Heart right ventricle (tissue), 16 donors: ENCODE results near the gene TSPAN5. TPM values are rescaled to one million over a fixed set of nuclear protein-coding genes. Genes with fewer than 3 reads are reported as not detected.

Source experiments
- ATAC-seq, 8 donors: fragments of 200-7000 bp; cut with Tn5 transposase; one replicate each; pipeline ENCODE4 v1.9.1; 2020; ENCODE audit warnings: mild to moderate bottlenecking in 8 of 8, moderate library complexity in 8 of 8, moderate number of reproducible peaks in 1 of 8
- DNase-seq, 2 donors: peaks; one replicate each; pipeline ENCODE4 v3.0.0-alpha.2; 2020
- H3K27ac ChIP-seq, 10 donors: fragments of 200-600 bp; sonication (generic) in 2 of 10; one replicate each; pipeline versions ENCODE4 v1.5.0 to v1.8.0; 2020 to 2022; ENCODE audit warnings: mild to moderate bottlenecking in 3 of 10
- H3K27me3 ChIP-seq, 7 donors: fragments of 200-600 bp; one replicate each; pipeline ENCODE4 v1.8.0; 2021 to 2022; ENCODE audit warnings: mild to moderate bottlenecking in 2 of 7
- H3K36me3 ChIP-seq, 9 donors: fragments of 200-600 bp; sonication (generic) in 1 of 9; one replicate each; pipeline versions ENCODE4 v1.5.0 to v1.8.0; 2020 to 2022; ENCODE audit warnings: mild to moderate bottlenecking in 2 of 9
- H3K4me1 ChIP-seq, 9 donors: fragments of 200-600 bp; sonication (generic) in 1 of 9; one replicate each; pipeline versions ENCODE4 v1.5.0 to v1.8.0; 2020 to 2022; ENCODE audit warnings: mild to moderate bottlenecking in 4 of 9
- H3K4me3 ChIP-seq, 10 donors: fragments of 200-600 bp; sonication (generic) in 2 of 10; one replicate each; pipeline versions ENCODE4 v1.5.0 to v1.8.0; 2020 to 2022; ENCODE audit warnings: mild to moderate bottlenecking in 7 of 10, moderate library complexity in 2 of 10
- H3K9me3 ChIP-seq, 11 donors: fragments of 200-600 bp in 10 of 11; sonication (generic) in 2 of 11; one replicate each; pipeline versions ENCODE4 v1.5.0 to v1.8.0; 2013 to 2022; ENCODE audit warnings: mild to moderate bottlenecking in 2 of 11, control low read depth in 1 of 11, moderate library complexity in 1 of 11
- WGBS, 2 donors: extraction: QIAGEN DNeasy Blood & Tissue Kit; methylation state at CpG; one replicate each; pipeline ENCODE4 v1.1.7; 2013; ENCODE audit warnings: inconsistent platforms in 1 of 2; 5-methylcytosine and 5-hydroxymethylcytosine counted together
- intact Hi-C, 10 donors: fragments of 100-400 bp; cut with DNase I; formaldehyde crosslinking; loops; one replicate each; pipeline versions ENCODE4 v1.11.1 to v1.14.2; 2022
- polyA plus RNA-seq, 2 donors: library from polyadenylated mRNA; stranded (reverse); fragments of 200-250 nt; gene quantifications; one replicate each; pipeline ENCODE4 v1.2.3, GENCODE V29; 2013
- total RNA-seq, 10 donors: library from RNA; stranded (reverse); fragmentation: NEBNext Ultra II Directional in 3 of 10; extraction: Animal tissue kit (Norgen Biotek cat#: 25700) in 3 of 10; gene quantifications; one replicate each; pipeline versions ENCODE4 v1.2.1 to v1.2.4, GENCODE V29; 2021 to 2023
- TF ChIP-seq, protein P1 (sequence below), 9 donors: fragments of 200-600 bp; sonication (generic) in 2 of 9; IDR thresholded peaks; one replicate each; pipeline versions ENCODE4 v1.5.0 to v1.8.0; 2021 to 2022; ENCODE audit warnings: antibody characterized with exemption in 9 of 9, mild to moderate bottlenecking in 5 of 9, moderate library complexity in 1 of 9
- donor health status: Arrhythmogenic right ventricular cardiomyopathy.
- donor health status: ischemic (EF 13 %, LVEDD 7.1; RV severe dilation, severe dysfunction).
- donor health status: healthy with polysubstance abuse.
- donor health status: DM: no; HTN: yes; CAD: no.
- donor health status: DM: no; HTN: no; CAD: no.
- donor health status: ischemic (EF 25% LVEDD 6.9; RV normal size, moderate dysfunction).
- donor health status: ischemic (EF 25% LVEDD 5.7; RV mildly dilated, moderate dysfunction).
- donor health status: healthy.
- donor health status: DM: yes; HTN: yes; CAD: no.
- donor health status: Ischemic cardiomyopathy.
- donor health status: ischemic (EF 35%, LVEDD 5.7; RV mildly dilated, moderate dysfunction).
- donor health status: nonischemic (EF 11% LVEDD 7.7; RV severe dilation, severe dysfunction).
- donor health status: DM: yes; HTN: yes; CAD: no.
- donor health status: PGD.
- donor health status: ischemic (EF 29% LVEDD 5.4; RV normal size, mild dysfunction).
- donor health status: nonischemic (EF 23%, LVEDD 6.1; RV moderate dilation, normal function).

TSPAN5 gene
- total and polyA plus RNA-seq, 12 donors, result 0.85 to 6.7 (median 3.8) TPM

DNA sequence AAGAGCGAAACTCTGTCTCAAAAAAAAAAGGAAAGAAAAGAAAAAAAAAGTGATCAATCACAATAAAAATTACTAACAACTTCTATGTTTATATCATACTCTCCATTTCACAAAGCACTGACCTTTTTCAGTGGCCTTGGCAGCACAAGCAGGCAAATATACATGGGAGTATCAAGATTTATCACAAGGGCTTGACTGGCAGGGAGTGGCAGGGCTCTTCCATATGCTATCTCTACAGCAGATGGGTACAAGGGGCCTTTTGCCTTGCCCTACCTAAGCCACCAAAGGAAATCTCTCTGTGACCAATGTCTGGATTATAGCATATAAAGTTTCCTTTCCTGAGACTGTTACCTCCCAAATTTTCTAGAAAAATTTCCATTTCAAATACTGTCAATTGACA, 24.4 kb downstream of the TSPAN5 start:
- TF ChIP-seq, protein P1, sequence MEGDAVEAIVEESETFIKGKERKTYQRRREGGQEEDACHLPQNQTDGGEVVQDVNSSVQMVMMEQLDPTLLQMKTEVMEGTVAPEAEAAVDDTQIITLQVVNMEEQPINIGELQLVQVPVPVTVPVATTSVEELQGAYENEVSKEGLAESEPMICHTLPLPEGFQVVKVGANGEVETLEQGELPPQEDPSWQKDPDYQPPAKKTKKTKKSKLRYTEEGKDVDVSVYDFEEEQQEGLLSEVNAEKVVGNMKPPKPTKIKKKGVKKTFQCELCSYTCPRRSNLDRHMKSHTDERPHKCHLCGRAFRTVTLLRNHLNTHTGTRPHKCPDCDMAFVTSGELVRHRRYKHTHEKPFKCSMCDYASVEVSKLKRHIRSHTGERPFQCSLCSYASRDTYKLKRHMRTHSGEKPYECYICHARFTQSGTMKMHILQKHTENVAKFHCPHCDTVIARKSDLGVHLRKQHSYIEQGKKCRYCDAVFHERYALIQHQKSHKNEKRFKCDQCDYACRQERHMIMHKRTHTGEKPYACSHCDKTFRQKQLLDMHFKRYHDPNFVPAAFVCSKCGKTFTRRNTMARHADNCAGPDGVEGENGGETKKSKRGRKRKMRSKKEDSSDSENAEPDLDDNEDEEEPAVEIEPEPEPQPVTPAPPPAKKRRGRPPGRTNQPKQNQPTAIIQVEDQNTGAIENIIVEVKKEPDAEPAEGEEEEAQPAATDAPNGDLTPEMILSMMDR (IDR thresholded peaks at IDR 0.05), result no peak
- 95 to 100% methylated on average over 1 of the region's 1 CpG for WGBS, 2 donors
- Histone ChIP-seq H3K27ac (no peak overlapping the region), H3K27me3 (no peaks in the 10 kb centered on the region), H3K4me3 (no peak overlapping the region), H3K4me1 (peaks cover 0 to 7% (median 0%) of the 10 kb centered on the region in 9 donors), H3K36me3 (no peaks in the 10 kb centered on the region), H3K9me3 (no peaks in the 10 kb centered on the region)
- DNase-seq (no peak), ATAC-seq (no peak)
- intact Hi-C loops, result loop anchor here in 1 of 10 donors (10.0 kb wide), 1 partner anchor 169 kb away; no protein-coding TSS in a partner anchor

DNA sequence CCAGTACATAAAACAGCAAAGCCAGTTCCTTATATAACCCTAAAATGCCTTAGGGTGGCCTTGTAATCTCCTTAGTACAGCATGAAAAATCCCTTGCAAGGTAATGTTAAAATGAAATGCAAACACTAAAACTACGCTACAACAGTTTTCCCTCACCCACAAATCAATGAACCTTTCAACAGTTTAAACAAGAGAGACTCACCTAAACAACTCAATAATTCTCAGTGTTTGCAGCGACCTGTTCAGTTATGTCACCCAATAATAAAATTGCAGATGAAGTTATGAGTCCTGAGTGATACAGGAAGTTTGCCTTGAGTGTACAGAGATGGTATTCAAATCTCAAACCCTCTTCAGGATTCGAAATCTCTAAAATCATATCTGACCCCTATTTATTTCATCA, 25.3 kb downstream of the TSPAN5 start:
- Histone ChIP-seq H3K27ac (no peak overlapping the region), H3K4me3 (no peak overlapping the region), H3K27me3 (no peaks in the 10 kb centered on the region), H3K4me1 (peaks cover 0 to 8% (median 0%) of the 10 kb centered on the region in 9 donors), H3K9me3 (no peaks in the 10 kb centered on the region), H3K36me3 (no peaks in the 10 kb centered on the region)
- TF ChIP-seq, protein P1 (IDR thresholded peaks at IDR 0.05), result no peak
- intact Hi-C loops, result loop anchor here in 1 of 10 donors (10.0 kb wide), 1 partner anchor 168 kb away; no protein-coding TSS in a partner anchor
- WGBS, 2 donors, result 97 to 98% methylated on average over 3 of the region's 3 CpGs
- no peak for ATAC-seq
- no peak for DNase-seq

DNA sequence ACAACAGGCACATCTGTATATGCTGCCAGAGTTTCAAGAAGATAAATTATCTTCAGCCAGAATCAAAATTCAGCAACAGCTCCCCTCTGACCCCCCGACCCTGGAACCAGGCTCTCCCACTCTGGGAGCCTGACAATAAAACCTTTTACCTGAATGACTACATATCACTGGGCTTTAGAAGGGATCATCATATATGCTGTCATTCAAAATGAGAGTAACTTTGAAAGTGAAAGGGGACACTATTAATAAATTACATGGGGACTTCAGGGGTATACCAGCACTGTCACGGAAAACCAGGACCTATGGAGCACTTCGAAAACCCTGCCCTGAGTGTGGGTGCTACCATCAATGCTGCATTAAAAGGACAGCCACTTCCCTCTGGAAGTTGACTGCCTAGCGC, 26.2 kb downstream of the TSPAN5 start:
- DNase-seq (no peak), ATAC-seq (no peak)
- intact Hi-C loops, result loop anchor here in 1 of 10 donors (10.0 kb wide), 1 partner anchor 167 kb away; no protein-coding TSS in a partner anchor
- no peaks in the 10 kb centered on the region for H3K27me3 ChIP-seq
- TF ChIP-seq, protein P1 (IDR thresholded peaks at IDR 0.05), result no peak
- H3K27ac ChIP-seq, result no peak overlapping the region
- H3K9me3 ChIP-seq, result no peaks in the 10 kb centered on the region
- 95% methylated on average over 4 of the region's 4 CpGs for WGBS, 2 donors
- H3K4me1 ChIP-seq, result peaks cover 0 to 17% (median 6%) of the 10 kb centered on the region in 9 donors
- no peaks in the 10 kb centered on the region for H3K36me3 ChIP-seq
- no peak overlapping the region for H3K4me3 ChIP-seq

DNA sequence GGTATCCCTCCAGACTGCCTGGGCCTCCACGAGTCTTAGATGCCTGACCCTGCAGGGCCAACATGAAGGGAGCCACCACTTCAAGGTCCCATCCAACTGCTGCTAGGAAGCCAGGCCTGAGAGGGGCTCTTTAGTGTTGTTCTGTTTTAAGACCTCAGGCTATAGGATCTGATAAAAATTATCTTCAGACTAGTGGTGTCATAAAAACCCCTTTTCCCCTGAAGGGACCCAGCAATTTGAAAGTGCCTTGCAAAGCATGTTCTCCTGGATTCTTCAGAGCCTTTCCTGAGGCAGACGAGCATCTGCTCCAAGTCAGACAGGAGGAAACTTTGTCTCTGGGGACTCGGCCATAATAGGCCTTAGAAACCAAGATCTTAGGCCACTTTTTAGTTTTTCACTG, 26.9 kb downstream of the TSPAN5 start:
- intact Hi-C loops, result loop anchor here in 1 of 10 donors (10.0 kb wide), 1 partner anchor 167 kb away; no protein-coding TSS in a partner anchor
- H3K4me3 ChIP-seq, result no peak overlapping the region
- TF ChIP-seq, protein P1 (IDR thresholded peaks at IDR 0.05), result no peak
- no peak overlapping the region for H3K27ac ChIP-seq
- peaks cover 0 to 23% (median 13%) of the 10 kb centered on the region in 9 donors for H3K4me1 ChIP-seq
- 51 to 53% methylated on average over 3 of the region's 3 CpGs for WGBS, 2 donors
- no peaks in the 10 kb centered on the region for H3K9me3 ChIP-seq
- no peaks in the 10 kb centered on the region for H3K36me3 ChIP-seq
- no peak for ATAC-seq
- no peaks in the 10 kb centered on the region for H3K27me3 ChIP-seq
- DNase-seq, result no peak
